GM21737 (cell line): ENCODE measurements around the gene PROZ.
"Not testable (repeated sequence)": the region's sequence is repeated elsewhere in the genome, so short reads cannot be mapped to it uniquely, and the experiment has no call there.

Source experiments
- ATAC-seq: cut with Tn5 transposase; IDR thresholded peaks from one replicate; pipeline ENCODE4 v1.9.1; 2021; ENCODE audit warnings: mild to moderate bottlenecking, moderate library complexity; ENCODE audit not compliant: unreplicated experiment

PROZ gene

DNA sequence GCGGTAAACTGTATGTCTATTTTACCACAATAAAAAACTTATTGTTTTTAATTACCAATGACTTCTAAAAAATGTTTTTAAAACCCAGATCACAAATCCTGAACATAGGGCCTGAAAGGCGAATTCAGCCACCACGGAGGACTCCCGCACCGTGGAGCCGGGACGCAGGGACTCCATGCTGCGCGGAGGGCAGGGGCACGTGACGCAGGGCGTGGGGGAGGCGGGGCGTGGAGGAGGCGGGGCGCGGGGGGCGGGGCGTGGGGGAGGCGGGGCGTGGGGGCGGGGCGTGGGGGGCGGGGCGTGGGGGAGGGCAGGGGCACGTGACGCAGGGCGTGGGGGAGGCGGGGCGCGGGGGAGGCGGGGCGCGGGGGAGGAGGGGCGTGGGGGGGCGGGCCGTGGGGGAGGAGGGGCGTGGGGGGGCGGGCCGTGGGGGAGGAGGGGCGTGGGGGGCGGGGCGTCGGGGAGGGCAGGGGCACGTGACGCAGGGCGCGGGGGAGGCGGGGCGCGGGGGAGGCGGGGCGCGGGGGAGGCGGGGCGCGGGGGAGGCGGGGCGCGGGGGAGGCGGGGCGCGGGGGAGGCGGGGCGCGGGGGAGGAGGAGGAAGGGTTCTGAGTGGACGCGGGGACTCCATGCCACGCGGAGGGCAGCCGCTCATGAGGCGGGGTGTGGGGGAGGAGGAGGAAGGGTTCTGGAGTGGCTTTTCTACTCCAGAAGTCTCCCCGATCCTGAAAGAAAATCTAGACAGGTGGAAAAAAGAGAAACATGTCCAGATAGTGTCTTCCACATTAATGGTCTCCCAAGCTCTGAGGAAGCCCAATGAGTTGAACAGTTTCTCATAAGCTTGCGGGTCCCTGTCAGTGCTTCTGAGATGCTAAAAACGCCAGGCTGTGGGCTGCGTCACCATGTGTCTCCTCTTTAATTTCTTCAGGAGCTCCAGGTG lies 4.4 kb upstream of the PROZ start:
- peak; percentile 56 for ATAC-seq

DNA sequence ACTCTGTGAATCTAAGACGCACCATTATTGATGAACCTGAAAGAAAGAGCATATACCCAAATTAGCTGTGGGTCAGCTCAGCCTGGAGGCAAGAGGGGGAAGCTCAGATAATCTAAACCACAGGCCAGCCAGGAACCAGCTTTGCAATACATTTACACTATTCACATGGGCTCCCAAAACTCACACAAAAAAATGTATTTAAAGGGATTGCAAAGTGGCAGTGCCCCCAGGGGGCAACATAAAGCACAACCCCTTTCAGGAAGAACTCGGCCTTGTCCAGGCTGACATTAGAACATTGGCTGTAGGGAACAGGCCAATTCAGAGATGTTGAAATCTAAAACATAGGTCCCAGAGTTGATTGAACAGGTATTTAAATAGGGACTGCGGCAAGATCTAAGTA lies 3.2 kb upstream of the PROZ start:
- no peak for ATAC-seq

DNA sequence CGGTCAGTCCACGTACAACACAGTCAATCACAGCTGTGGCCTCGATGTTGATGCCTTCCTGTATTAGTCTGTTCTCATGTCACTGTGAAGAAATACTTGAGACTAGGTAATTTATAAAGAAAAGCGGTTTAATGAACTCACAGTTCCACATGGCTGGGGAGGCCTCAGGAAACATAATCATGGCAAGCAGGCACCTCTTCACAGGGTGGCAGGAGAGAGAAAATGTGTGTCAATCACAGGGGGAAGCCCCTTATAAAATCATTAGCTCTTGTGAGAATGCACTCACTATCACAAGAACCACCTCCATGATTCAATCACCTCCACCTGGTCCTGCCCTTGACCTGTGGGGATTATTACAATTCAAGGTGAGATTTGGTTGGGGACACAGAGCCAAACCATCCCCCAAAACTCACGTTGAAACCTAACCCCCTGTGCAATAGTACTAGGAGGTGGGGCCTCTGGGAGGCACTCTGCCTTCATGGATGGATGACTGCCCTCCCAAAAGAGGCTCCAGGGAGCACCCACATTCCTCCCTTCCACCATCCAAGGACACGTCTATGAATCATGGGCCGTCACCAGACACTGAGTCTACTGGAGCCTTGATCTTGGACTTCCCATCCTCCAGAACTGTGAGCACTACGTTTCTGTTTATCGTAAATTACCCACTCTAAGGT lies 2.3 kb upstream of the PROZ start:
- no peak for ATAC-seq

DNA sequence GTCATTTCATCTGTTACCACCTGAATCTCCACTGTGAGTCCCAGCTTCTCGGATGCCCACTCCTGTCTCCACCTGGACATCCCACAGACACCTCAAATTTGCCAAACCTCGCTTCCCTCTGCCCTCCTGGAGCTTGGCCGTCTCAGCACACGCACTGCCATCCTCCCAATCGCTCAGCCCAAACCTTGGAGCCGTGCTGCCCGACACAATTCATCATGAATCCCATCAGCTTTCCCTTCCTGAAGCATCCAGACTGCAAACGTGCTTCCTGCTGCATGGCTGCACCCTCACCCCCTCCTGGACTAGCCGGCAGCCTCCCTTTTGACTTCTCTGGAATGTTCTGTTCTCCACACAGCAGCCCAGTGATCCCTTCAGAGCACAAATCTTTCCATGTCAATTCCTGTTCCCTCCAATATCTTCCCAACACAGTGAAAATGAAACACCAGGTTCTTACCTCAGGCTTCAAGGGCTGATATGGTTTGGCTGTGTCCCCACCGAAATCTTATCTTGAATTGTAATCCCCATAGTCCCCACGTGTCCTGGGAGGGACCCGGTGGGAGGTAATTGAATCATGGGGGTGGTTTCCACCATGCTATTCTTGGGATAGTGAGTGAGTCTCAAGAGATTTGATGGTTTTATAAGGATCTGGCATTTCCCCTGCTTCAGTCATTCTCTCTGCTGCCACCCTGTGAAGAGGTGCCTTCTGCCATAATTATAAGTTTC lies 1.1 kb upstream of the PROZ start:
- ATAC-seq = no peak

DNA sequence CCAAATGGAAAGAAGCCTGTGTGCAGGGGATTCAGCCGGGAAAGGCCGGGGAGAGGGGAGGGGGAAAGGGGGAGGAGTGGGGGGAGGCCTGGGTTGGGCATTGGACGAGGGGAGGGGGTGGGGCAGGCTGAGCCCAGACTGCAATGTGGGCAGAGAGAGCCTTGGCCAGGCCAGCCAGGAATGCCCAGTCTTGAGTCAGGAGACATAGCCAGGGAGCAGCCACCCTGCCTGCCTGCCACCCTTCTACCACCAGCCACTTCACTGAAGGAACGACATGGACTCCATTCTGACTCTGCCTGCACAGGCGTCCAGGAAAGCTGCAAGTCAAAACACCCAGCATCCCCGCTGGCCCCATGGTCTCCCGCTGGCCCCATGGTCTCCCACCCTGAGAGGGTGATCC lies 498 bp downstream of the PROZ start:
- ATAC-seq = no peak

DNA sequence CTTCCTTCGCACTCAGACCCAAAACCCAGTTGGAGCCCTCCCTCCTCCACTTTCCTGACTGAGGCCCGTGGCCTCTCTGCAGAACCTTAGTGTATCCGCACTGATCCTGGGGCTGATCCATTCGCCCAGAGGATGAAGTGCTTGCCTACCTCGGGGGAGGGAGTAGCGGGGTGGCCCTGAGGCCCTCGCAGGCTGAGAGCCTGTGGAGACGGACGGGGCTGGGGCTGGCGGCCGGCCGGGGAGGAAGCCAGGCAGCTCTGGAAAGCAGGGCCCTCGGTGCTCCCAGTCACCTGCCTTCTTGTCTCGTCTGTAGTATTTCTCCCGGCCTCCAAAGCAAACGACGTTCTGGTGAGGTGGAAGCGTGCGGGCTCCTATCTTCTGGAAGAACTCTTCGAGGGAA lies 1.3 kb downstream of the PROZ start:
- ATAC-seq = no peak

DNA sequence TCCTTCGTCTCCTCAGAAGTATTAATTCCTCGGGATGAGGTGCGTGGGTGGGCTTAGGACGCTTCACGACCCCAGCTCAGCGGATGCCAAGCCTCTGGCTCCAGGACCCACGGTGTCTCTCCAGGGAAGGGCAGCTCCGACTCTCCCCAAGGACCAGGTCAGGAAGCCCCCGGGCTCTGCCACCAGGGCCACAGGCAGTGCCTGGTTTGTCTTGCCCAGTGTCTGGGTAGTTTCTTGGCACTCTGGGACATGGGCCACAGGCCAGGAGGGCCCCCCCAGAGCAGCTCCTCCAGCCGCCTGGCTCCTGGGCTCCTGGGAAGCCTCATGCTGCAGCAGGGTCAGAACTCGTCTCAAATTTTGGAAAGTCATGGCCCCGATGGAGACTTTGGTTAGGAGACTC lies 2.5 kb downstream of the PROZ start:
- ATAC-seq = no peak

DNA sequence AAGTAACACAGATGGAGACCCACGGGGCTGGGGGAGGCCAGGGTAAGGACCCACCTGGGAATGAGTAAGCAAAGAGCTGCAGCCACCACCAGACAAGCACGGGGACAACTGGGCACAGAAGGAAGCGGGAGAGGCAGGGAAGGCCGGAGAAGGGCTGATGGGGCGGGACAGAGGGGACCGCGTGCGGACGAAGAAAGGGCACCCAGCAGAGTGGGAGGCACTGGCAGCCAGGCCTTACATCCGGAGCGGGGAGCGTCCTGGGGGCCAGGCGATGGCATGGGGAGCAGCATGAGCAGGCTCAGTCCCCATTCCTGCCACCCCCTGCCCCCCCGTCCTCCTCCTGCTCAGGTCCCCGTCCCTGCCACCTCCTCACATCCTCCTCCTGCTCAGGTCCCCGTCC lies 3.0 kb downstream of the PROZ start:
- ATAC-seq = no peak

DNA sequence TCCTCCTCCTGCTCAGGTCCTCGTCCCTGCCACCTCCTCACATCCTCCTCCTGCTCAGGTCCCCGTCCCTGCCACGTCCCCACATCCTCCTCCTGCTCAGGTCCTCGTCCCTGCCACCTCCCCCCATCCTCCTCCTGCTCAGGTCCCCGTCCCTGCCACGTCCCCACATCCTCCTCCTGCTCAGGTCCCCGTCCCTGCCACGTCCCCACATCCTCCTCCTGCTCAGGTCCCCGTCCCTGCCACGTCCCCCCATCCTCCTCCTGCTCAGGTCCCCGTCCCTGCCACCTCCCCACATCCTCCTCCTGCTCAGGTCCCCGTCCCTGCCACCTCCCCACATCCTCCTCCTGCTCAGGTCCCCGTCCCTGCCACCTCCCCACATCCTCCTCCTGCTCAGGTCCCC lies 3.5 kb downstream of the PROZ start:
- ATAC-seq = not testable (repeated sequence)

DNA sequence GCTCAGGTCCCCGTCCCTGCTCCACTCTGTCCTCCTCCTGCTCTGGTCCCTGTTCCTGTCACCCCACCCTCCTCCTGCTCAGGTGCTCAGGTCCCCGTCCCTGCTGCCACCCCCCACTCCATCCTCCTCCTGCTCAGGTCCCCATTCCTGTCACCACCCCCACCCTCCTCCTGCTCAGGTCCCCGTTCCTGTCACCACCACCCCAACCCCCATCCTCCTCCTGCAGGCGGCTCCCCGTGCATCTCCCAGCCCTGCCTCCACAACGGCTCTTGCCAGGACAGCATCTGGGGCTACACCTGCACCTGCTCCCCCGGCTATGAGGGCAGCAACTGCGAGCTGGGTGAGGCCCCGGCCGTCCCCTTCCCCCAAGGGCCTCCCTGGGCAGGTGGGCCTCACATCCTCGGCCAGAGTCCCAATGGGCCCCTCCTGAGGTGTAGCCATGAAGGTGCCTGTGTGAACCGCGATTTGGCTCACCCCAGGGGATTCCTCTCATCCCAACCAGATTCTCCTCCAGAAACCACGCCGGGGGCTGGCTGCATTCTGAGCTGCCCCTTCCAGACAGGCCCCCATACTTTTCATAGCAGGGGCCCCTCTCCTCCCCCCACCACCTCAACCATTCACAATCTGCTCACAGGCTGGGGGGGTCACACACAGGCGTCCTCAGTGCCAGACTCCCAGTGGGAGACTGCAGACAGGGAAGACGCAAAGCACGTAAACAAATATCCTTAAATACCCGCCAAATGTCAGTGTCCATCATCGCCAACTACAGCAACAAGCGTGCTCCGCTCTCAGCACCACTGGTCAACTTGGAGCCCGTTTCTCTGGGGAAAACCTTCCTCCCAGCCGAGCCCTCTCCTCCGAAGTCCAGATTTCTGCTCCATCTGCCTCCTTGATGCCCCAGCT lies 4.6 kb downstream of the PROZ start:
- no peak for ATAC-seq

DNA sequence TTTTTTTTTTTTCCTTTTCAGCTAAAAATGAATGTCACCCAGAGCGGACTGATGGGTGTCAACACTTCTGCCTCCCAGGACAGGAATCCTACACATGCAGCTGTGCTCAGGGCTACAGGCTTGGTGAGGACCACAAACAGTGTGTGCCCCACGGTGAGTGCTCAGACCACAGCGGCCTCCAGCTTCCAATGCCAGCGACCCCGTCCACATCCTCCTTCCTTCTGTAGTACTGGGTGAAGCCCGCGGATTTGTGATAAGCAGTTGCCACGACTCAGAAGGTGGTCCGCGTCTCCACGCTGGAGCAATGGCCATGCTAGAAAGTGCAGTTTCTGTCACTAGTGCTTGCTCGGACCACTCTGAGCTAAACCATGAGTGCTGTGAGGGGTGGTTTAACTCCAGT lies 6.0 kb downstream of the PROZ start:
- ATAC-seq = no peak

DNA sequence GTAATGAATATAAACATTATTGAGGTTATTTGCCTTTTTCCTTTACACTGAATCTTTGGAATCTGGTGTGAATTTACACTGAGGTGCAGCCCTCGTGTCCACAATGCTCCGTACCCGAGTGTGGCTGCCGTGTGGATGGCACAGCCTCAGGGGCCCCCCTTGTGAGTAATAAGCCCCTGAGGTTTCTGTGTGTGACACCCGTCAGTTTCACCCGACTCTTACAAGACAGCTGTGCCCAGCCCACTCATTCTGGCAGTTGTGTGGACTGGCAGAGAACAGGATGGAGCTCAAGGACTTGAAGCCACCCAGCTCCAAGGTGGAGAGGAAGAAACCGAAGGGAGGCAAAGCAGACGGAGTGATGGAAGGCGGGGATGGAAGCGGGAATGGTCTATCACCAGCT lies 7.8 kb downstream of the PROZ start:
- no peak for ATAC-seq

DNA sequence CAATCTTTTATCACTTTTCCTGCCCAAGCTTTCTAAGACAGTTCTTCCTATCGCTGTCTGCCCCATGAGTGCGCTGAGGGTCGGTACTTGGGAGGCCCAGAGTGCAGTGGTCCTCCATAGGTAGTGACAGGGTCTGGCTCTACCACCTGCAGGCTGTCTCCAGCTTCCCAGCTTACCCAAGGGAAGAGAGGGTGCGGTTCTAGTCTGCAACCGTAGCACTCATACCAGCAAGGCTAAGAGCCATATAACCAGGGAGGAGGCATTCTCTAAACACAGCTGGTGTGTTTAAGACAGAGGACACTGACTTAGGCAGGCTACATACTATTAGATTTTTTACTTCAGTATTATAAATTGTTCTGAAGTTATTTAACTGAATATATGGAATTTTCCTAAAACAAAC lies 8.2 kb downstream of the PROZ start:
- ATAC-seq = no peak

DNA sequence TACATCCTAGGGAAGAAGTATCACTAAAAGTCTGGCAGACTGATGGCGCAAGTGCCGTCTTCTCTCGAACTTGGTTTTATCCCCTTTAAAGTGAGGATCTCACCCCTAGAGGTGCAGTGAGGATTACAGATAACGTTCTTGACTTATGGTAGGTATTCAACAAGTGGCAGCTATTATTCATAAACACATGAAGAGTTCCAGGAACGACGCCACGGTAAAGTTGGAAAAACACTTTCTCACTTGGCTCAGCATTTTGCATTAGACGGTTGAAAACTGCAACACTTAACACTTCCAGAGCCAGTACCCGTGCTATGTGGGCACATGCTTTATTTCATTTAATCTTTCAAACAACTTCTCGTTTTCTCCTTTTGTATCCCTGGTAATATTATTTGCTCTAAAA lies 8.7 kb downstream of the PROZ start:
- no peak for ATAC-seq

DNA sequence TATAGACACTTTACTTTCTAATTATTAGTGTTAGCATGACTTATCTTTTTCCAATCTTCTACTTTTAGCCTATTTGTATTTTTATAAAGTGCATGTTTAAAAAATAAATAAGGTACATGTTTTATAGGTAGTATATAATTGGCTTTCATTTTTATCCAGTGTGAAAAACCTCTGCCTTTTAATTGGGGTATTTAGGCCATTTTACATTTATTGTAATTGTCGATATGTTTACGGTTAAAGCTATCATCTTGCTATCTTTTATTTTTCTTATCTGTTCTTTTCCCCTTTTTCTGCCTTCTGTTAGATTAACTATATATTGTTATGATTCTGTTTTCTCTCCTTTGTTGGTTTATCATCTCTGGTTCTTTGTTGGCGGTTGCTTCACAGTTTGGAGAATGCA lies 9.1 kb downstream of the PROZ start:
- ATAC-seq = no peak

DNA sequence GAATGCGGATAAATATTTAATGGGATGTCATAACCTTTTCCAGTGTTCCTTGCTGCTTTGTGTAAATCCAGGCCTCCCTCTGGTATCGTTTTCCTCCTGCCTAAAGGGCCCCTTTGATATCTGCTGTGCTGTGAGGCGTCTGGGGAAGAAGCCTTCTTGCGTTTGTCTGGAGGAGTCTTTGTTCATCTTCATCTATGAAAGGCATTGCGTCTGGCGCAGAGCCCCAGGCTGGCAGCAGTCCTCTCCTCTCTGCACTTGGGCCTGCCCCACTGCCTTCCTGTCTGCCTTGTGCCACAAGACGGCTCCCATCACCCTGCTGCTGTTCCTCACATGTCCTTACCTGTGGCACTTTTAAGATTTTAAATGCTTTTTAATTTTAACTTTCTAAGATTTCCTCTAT lies 9.8 kb downstream of the PROZ start:
- no peak for ATAC-seq

DNA sequence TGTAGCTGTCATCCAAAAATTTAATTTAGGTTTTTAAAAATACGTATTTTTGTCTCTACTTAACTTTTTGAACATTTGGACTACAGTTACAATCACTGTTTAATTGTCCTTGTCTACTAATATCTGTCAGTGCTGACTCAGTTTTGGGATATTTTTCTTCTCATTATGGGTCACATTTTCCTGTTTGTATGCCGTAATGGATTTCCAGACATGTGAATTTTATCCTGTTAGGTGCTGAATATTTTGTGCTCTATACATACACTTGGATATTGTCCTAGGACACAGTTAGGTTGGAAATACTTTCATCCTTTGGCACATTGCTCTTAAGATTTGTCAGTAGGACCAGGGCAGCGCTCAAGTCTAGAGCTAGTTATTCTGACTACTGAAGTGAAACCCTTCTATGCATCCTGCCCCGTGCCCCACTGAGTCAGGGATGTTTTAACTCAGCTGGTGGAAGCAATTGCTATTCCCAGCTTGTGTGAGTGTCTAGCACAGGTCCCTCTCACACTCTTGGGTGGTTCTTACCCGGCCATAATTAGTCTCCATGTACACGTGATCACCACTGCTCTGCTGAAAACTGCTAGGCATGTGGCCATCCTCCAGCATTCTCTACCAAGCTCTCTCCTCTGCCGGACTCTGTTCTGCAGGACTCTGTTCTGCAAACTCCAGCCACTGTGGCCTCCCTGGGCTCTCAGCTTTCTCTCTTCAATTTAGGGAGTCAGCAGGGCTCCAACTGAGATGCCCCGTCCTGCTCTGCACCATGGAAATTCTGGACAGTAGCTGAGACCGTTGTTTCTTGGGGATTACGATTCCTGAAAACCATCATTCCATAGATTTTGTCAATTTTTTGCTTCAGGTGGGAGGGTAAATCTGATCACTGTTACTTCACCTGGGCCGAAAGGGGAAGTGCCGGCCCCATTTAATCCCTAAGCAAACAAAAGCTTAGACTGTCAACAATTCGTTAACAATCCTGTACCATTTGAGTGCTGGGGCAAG lies 11.1 kb downstream of the PROZ start:
- ATAC-seq = no peak

DNA sequence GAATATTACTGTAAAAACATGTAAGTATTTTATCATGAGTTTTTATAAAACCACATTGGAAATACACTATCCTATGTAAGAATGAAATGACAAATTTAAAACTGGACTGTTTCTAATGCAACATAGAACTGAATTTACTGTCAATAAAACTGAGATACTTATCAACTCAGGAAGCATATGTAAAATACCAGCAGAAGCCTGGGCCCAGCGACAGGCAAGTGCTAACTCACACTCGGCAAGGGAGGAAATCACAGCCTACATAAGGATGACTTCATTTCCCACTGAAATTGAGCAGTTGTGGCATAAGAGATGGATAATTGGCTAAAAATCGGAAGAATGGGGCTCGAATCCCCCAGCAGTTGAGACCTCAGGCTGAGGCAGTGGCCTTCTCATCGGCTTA lies 12.1 kb downstream of the PROZ start:
- no peak for ATAC-seq

DNA sequence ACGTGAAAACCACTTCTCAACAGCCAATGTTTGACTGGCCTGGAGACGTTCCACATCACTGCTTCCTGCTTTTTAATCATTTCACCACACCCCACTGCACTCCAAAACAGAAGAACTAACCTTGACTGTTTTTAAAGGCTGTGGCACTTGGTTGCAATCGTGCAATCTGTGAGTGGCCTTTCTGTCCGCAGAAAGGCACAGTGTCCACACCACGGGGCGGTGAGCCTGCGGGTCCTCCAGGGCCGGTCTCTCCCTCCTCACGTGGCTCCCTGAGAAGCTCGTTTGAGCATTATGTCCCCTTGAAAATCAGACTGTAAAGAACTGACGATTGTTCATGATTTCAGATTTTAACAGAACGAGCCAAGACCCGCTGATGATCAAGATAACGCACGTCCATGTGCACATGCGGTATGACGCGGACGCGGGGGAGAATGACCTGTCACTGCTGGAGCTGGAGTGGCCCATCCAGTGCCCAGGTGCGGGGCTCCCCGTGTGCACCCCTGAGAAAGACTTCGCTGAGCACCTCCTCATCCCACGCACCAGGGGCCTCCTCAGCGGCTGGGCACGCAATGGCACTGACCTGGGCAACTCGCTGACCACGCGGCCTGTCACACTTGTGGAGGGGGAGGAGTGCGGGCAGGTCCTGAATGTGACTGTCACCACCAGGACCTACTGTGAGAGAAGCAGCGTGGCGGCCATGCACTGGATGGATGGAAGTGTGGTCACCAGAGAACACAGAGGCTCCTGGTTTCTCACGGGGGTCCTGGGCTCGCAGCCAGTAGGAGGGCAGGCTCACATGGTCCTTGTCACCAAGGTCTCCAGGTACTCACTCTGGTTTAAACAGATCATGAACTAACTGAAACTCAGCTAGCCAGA lies 13.0 kb downstream of the PROZ start:
- ATAC-seq = no peak
